HUES6 (cell line): ENCODE data around the gene MLLT6.

ENCODE experiments used
- H3K27ac ChIP-seq: 2 replicates; pipeline ENCODE4 v1.7.0; 2013; ENCODE audit warnings: low read depth, mild to moderate bottlenecking, low read length, inconsistent platforms
- H3K27me3 ChIP-seq: 2 replicates; pipeline ENCODE4 v1.6.1; 2013; ENCODE audit warnings: low read length; ENCODE audit not compliant: control insufficient read depth, insufficient read depth
- H3K36me3 ChIP-seq: 2 replicates; pipeline ENCODE4 v1.6.1; 2013; ENCODE audit warnings: low read length; ENCODE audit not compliant: control insufficient read depth, insufficient read depth
- H3K4me1 ChIP-seq: 2 replicates; pipeline ENCODE4 v1.6.1; 2013; ENCODE audit warnings: low read length; ENCODE audit not compliant: control insufficient read depth, insufficient read depth
- H3K4me3 ChIP-seq: 2 replicates; pipeline ENCODE4 v1.5.1; 2013; ENCODE audit warnings: low read depth, low read length
- H3K9ac ChIP-seq: one replicate; pipeline ENCODE4 v1.6.1; 2013; ENCODE audit warnings: mild to moderate bottlenecking, low read length
- H3K9me3 ChIP-seq: 2 replicates; pipeline ENCODE4 v1.6.1; 2013; ENCODE audit warnings: low read depth, low read length; ENCODE audit not compliant: control insufficient read depth, insufficient read depth

Gene MLLT6

DNA sequence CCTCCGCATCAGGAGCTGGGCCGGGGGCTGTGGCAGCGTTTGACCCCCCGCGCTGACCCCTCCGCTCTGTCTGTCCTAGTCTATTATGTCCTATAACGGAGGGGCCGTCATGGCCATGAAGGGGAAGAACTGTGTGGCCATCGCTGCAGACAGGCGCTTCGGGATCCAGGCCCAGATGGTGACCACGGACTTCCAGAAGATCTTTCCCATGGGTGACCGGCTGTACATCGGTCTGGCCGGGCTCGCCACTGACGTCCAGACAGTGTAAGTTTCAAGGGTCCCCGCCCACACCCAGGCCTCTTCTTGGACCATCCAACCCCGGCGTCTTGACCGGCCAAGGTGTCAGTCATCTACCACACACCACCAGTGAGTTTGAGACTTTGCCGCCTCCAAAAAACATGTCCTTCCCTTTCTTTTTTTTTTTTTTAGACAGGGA is 48.0 kb downstream of the MLLT6 start:
- H3K9me3 ChIP-seq: no peaks in the 10 kb centered on the region
- H3K4me3 ChIP-seq: peak overlapping the region; percentile 87
- H3K27me3 ChIP-seq: peaks cover 8% of the 10 kb centered on the region
- peak overlapping the region; percentile 90 for H3K9ac ChIP-seq
- H3K4me1 ChIP-seq: 0 out of 2 replicates have a peak, but pooled peaks cover 4% of the 10 kb centered on the region
- H3K36me3 ChIP-seq: peaks cover 30% of the 10 kb centered on the region
- H3K27ac ChIP-seq: peak overlapping the region; percentile 36; the same call in 1 of the 2 replicates

- Histone ChIP-seq H3K9me3 (no peaks in the 10 kb centered on the region), H3K4me3 (no peak overlapping the region), H3K9ac (no peak overlapping the region), H3K27ac (no peak overlapping the region), H3K36me3 (peaks cover 77% of the 10 kb centered on the region), H3K4me1 (no peaks in the 10 kb centered on the region), H3K27me3 (no peaks in the 10 kb centered on the region)
Measured at GRCh38 chr17:38761612-38762011, 56.5 kb downstream of the MLLT6 start.

DNA sequence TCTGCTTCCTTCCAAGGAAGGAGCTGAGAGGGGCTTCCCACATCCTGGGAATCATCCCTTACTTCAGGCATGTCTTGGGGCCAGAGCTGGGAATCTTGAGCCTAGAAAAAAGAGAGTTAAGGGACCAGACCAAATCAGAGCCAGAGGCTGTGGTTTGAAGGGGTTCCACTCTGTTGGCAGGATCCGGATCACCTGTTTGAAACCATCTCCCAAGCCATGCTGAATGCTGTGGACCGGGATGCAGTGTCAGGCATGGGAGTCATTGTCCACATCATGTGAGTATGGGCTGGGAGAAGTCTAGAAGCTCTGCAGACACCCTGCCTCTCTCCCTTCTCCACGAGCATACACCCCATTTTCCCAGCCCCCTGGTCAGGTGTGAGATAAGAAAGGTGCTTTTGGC is 57.2 kb downstream of the MLLT6 start:
- Histone ChIP-seq H3K4me1 (no peaks in the 10 kb centered on the region), H3K4me3 (no peak overlapping the region), H3K27me3 (no peaks in the 10 kb centered on the region), H3K9me3 (no peaks in the 10 kb centered on the region), H3K36me3 (peaks cover 84% of the 10 kb centered on the region), H3K9ac (no peak overlapping the region), H3K27ac (no peak overlapping the region)

- no peak overlapping the region for H3K4me3 ChIP-seq
- no peak overlapping the region for H3K9ac ChIP-seq
- H3K27me3 ChIP-seq: no peaks in the 10 kb centered on the region
- H3K36me3 ChIP-seq: peaks cover 94% of the 10 kb centered on the region
- no peak overlapping the region for H3K27ac ChIP-seq
- H3K9me3 ChIP-seq: no peaks in the 10 kb centered on the region
- no peaks in the 10 kb centered on the region for H3K4me1 ChIP-seq
Measured at GRCh38 chr17:38766341-38766740, 61.3 kb downstream of the MLLT6 start.

DNA sequence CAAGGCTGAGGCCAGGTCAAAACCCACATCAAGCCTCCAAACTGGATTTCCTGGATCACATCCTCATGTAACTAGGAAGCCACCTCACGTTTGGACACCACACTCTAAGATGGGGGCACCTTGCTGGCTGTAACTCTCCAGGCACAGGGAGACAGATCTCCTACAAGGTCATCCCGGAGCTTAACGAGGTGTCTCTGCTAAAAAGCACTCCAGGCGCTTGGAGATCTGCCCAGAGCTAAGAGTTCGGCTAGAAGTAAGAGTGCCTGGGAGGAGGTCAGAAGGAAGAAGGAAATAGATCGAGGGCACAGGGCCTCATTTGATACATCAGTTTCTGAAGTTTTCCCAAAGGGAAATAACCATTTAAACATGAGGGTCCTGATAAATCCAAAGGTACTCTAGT is 63.3 kb downstream of the MLLT6 start:
- H3K9me3 ChIP-seq: no peaks in the 10 kb centered on the region
- H3K4me3 ChIP-seq: no peak overlapping the region
- no peaks in the 10 kb centered on the region for H3K4me1 ChIP-seq
- no peaks in the 10 kb centered on the region for H3K27me3 ChIP-seq
- no peak overlapping the region for H3K9ac ChIP-seq
- no peak overlapping the region for H3K27ac ChIP-seq
- H3K36me3 ChIP-seq: peaks cover 96% of the 10 kb centered on the region

- no peaks in the 10 kb centered on the region for H3K27me3 ChIP-seq
- H3K9ac ChIP-seq: no peak overlapping the region
- H3K27ac ChIP-seq: no peak overlapping the region
- peaks cover 92% of the 10 kb centered on the region for H3K36me3 ChIP-seq
- H3K4me1 ChIP-seq: no peaks in the 10 kb centered on the region
- no peaks in the 10 kb centered on the region for H3K9me3 ChIP-seq
- H3K4me3 ChIP-seq: no peak overlapping the region
Measured at GRCh38 chr17:38773258-38773657, 68.2 kb downstream of the MLLT6 start.

DNA sequence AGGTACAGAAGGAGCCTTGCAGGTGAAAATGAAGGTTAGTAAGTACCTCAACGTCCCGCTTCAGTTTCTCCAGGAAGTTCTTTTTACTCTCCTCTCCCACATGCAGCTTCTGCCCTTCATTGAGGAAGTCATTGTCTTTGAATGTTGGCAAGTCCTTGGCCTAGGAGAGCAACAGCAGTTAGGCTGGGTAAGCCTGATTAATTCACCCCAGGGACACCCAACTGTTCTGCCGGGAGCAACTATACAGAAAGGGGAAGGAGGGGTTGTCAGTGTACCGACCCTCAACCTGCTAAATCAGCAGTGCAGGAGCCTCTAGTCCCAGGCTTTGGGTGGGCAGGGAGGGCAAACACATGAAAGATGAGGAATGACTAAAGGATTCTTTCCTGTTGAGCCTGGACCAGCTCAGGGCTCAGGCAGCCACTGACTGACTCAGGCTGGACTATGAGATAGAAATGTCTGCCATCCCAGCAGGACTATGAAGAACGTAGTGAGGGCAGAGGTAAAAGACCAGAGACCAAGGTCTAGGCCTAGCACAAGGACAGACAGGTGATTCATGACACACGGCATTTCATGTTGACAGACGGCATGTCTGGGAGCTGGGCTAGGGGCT is 72.7 kb downstream of the MLLT6 start:
- Histone ChIP-seq H3K27ac (no peak overlapping the region), H3K4me3 (no peak overlapping the region), H3K36me3 (peaks cover 93% of the 10 kb centered on the region), H3K27me3 (no peaks in the 10 kb centered on the region), H3K9ac (no peak overlapping the region), H3K4me1 (no peaks in the 10 kb centered on the region), H3K9me3 (no peaks in the 10 kb centered on the region)
